GM12878 (cell line): ENCODE data around the gene SLC25A29. TPM values are rescaled to one million over a fixed set of nuclear protein-coding genes. Genes with fewer than 3 reads are reported as not detected.
A peak's percentile ranks its signal among the peaks of the same experiment; 100 is the strongest.

Experiments used
- ATAC-seq: fragments of 200-7000 bp; cut with Tn5 transposase; 3 replicates; pipeline ENCODE4 v1.9.1; 2020; ENCODE audit warnings: mild to moderate bottlenecking, moderate library complexity
- BruUV-seq: library from RNA; stranded (reverse); fragments of 400-500 nt; replicated peaks from 2 replicates; lab custom pipeline; 2021; lab: Mats Ljungman, UMichigan
- CTCF ChIA-PET: fragments of 300-600 bp; sonication (Branson Sonifier 250); formaldehyde crosslinking; extraction: SDS; loops from one replicate; lab custom pipeline; 2021; ENCODE audit warnings: inconsistent platforms; lab: Yijun Ruan, JAX
- POLR2A ChIA-PET: fragments of 350-600 bp; formaldehyde crosslinking; extraction: SDS; loops from one replicate; lab custom pipeline; 2021; ENCODE audit warnings: inconsistent platforms; lab: Charles Lee
- RAD21 ChIA-PET: fragments of 300-600 bp; sonication (Branson Sonifier 250); formaldehyde crosslinking; loops from one replicate; lab custom pipeline; 2023; ENCODE audit warnings: antibody characterized with exemption; ENCODE audit not compliant: unreplicated experiment; lab: Charles Lee
- SMC1A ChIA-PET: fragments of 300-600 bp; sonication (Branson Sonifier 250); formaldehyde crosslinking; loops from one replicate; lab custom pipeline; 2023; ENCODE audit not compliant: unreplicated experiment, uncharacterized antibody; lab: Charles Lee
- DNase-seq: peaks from one replicate; pipeline ENCODE4 v3.0.0-alpha.2; 2011; ENCODE audit warnings: low read depth, low spot score
- FAIRE-seq: peaks from 3 replicates; lab custom pipeline; 2011; peaks lifted over from hg19 to GRCh38; lab: Jason Lieb, UNC
- H2AFZ ChIP-seq: 2 replicates; pipeline ENCODE4 v1.6.0; 2011; ENCODE audit warnings: low read depth, low read length, control low read depth; ENCODE audit not compliant: control insufficient read depth
- H3K27ac ChIP-seq: 2 replicates; pipeline ENCODE4 v1.5.1; 2011; ENCODE audit warnings: control low read depth; ENCODE audit not compliant: control insufficient read depth, insufficient read depth
- H3K27me3 ChIP-seq, 2 experiments: replicated peaks in 1 of 2; 2 replicates each; pipeline versions ENCODE4 v1.6.0 to v1.6.1; 2011; ENCODE audit warnings: low read length in 1 of 2; ENCODE audit not compliant: control insufficient read depth in 2 of 2, insufficient read depth in 2 of 2
- H3K36me3 ChIP-seq, 2 experiments: 2 replicates each; pipeline ENCODE4 v1.5.1; 2011; ENCODE audit warnings: low read length in 1 of 2; ENCODE audit not compliant: control insufficient read depth in 2 of 2, insufficient read depth in 2 of 2
- H3K4me1 ChIP-seq: 2 replicates; pipeline ENCODE4 v1.6.1; 2011; ENCODE audit warnings: mild to moderate bottlenecking, low read length, moderate library complexity, mixed read lengths; ENCODE audit not compliant: control insufficient read depth, insufficient read depth
- H3K4me2 ChIP-seq: 2 replicates; pipeline ENCODE4 v1.6.0; 2011; ENCODE audit warnings: control low read depth; ENCODE audit not compliant: control insufficient read depth, insufficient read depth
- H3K4me3 ChIP-seq: fragments of 200-600 bp; sonication (generic); 2 replicates; pipeline ENCODE4 v1.5.1; 2016
- H3K79me2 ChIP-seq: 2 replicates; pipeline ENCODE4 v1.6.0; 2011; ENCODE audit warnings: low read length; ENCODE audit not compliant: control insufficient read depth, insufficient read depth
- H3K9ac ChIP-seq: 2 replicates; pipeline ENCODE4 v1.8.0; 2011; ENCODE audit warnings: low read length, control low read depth, mixed read lengths; ENCODE audit not compliant: control insufficient read depth, insufficient read depth
- H3K9me3 ChIP-seq: replicated peaks from 3 replicates; pipeline ENCODE4 v1.5.1; 2011; ENCODE audit warnings: mild to moderate bottlenecking, low read length; ENCODE audit not compliant: control insufficient read depth, insufficient read depth
- H4K20me1 ChIP-seq: 2 replicates; pipeline ENCODE4 v1.6.0; 2011; ENCODE audit not compliant: control insufficient read depth, insufficient read depth
- CREB1 ChIP-seq: IDR thresholded peaks from 2 replicates; pipeline ENCODE4 v1.6.1; 2012; ENCODE audit warnings: low read depth, mild to moderate bottlenecking, inconsistent platforms
- EZH2 ChIP-seq: IDR thresholded peaks from 2 replicates; pipeline ENCODE4 v1.6.1; 2012; ENCODE audit warnings: low read depth, mild to moderate bottlenecking, control low read depth, inconsistent platforms, low read length, borderline replicate concordance; ENCODE audit not compliant: control insufficient read depth
- PKNOX1 ChIP-seq: fragments of 450-650 bp; IDR thresholded peaks from 2 replicates; pipeline ENCODE4 v1.6.1; 2016; ENCODE audit warnings: mild to moderate bottlenecking
- TCF3 ChIP-seq: IDR thresholded peaks from 2 replicates; pipeline ENCODE4 v1.6.1; 2012; ENCODE audit warnings: low read depth, mild to moderate bottlenecking, low read length, borderline replicate concordance; ENCODE audit not compliant: insufficient read depth
- WGBS: methylation state at CpG from one replicate; pipeline ENCODE4 v1.1.6; 2016; ENCODE audit warnings: low lambda C conversion rate; ENCODE audit not compliant: insufficient replicate concordance, insufficient coverage; ENCODE audit errors: missing lambda C conversion rate; 5-methylcytosine and 5-hydroxymethylcytosine counted together
- in situ Hi-C: fragments of 300-500 bp; cut with MboI; formaldehyde crosslinking; loops from 9 replicates; pipeline ENCODE4 v1.14.3; 2018; ENCODE audit warnings: mixed read lengths
- intact Hi-C: fragments of 100-400 bp; cut with micrococcal nuclease; formaldehyde crosslinking; loops from one replicate; pipeline ENCODE4 v1.14.2; 2022; ENCODE audit not compliant: unreplicated experiment
- polyA plus RNA-seq, 11 experiments: library from polyadenylated mRNA; depleted of rRNA in 4 of 11; unstranded in 6 of 11; stranded (reverse) in 5 of 11; fragments of >200 nt; fragmentation: Nextera tagmentation in 4 of 11; fragmentation: Illumina TruSeq in 1 of 11; extraction: Ambion mirVana in 4 of 11; extraction: Trizol in 1 of 11; gene quantifications; 1 replicate in 1 of 11; 2 replicates in 10 of 11; pipeline versions ENCODE4 v1.2.1 to v1.2.3, GENCODE V29; 2011 to 2016; ENCODE audit warnings: inconsistent platforms in 2 of 11, missing spikeins in 2 of 11, low read depth in 1 of 11
- total RNA-seq, 4 experiments: library from RNA; depleted of rRNA in 3 of 4; stranded (reverse); fragments of >200 nt in 3 of 4; fragmentation: Illumina TruSeq in 1 of 4; extraction: Trizol in 1 of 4; gene quantifications; 2 replicates each; pipeline versions ENCODE4 v1.2.1 to v1.2.3, GENCODE V29; 2013 to 2021

The SLC25A29 gene
- total and polyA plus RNA-seq, 10 of the 15 experiments (the other 5 are each of a cell fraction or from before 2014, with no cell fraction given), result 0.42 to 13.3 (median 4.0) TPM; not detected in 1

DNA sequence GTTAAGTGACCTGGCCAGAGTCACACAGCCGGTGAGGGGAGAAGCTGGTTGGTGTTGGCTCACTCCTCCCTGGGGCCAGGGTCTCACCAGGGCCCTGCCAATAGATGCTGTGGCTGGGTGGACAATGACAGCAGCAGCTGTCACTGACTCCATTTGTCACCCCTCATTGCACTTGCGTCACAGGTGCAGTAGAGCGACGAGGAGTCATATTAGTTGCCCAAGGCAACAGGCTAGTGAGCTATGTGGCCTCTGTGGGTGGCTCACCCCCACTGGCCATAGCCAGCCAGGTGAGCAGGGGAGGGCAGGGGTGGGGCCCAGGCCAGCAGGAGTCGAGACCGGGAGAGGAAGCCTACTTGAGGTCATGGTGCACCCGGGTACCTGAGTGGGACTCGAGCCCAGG, 26.6 kb upstream of the SLC25A29 start:
- no peaks in the 10 kb centered on the region for H3K27me3 ChIP-seq
- RAD21 ChIA-PET, result interaction anchor here (0.6 kb wide), 1 partner anchor 298 kb away, joined by 3 read pairs; no protein-coding TSS in a partner anchor
- no peaks in the 10 kb centered on the region for H3K79me2 ChIP-seq
- SMC1A ChIA-PET, result no interaction called here
- H3K4me1 ChIP-seq, result peaks cover 9% of the 10 kb centered on the region
- intact Hi-C loops, result no loop called here
- ATAC-seq (peak; percentile 44), DNase-seq (no peak), FAIRE-seq (no peak)
- H3K4me2 ChIP-seq, result no peak overlapping the region
- no peak overlapping the region for H3K27ac ChIP-seq
- H3K36me3 ChIP-seq, result peaks cover 7 to 16% of the 10 kb centered on the region in 2 experiments; a peak in 3 of 4 replicates
- TF ChIP-seq EZH2 (no peak), PKNOX1 (peak; percentile 22; the same call in 1 of the 2 replicates), TCF3 (0 out of 2 replicates have a peak, but pooled peaks have one; percentile 14), CREB1 (peak; percentile 79; the same call in 1 of the 2 replicates)
- CTCF ChIA-PET, result interaction anchor here (0.7 kb wide), 1 partner anchor 13 kb away, joined by 3 read pairs; no protein-coding TSS in a partner anchor
- in situ Hi-C loops, result no loop called here
- no peaks in the 10 kb centered on the region for H3K9me3 ChIP-seq
- H4K20me1 ChIP-seq, result no peaks in the 10 kb centered on the region
- no peak overlapping the region for H3K4me3 ChIP-seq
- 9% methylated on average over 8 of the region's 8 CpGs for WGBS
- POLR2A ChIA-PET, result interaction anchor here (1.0 kb wide), 1 partner anchor 10 kb away, joined by 3 read pairs; no protein-coding TSS in a partner anchor
- BruUV-seq, result no TSS peak
- H3K9ac ChIP-seq, result no peak overlapping the region
- H2AFZ ChIP-seq, result no peak overlapping the region
